ENCODE data around the gene XIAP.

Gene XIAP

DNA sequence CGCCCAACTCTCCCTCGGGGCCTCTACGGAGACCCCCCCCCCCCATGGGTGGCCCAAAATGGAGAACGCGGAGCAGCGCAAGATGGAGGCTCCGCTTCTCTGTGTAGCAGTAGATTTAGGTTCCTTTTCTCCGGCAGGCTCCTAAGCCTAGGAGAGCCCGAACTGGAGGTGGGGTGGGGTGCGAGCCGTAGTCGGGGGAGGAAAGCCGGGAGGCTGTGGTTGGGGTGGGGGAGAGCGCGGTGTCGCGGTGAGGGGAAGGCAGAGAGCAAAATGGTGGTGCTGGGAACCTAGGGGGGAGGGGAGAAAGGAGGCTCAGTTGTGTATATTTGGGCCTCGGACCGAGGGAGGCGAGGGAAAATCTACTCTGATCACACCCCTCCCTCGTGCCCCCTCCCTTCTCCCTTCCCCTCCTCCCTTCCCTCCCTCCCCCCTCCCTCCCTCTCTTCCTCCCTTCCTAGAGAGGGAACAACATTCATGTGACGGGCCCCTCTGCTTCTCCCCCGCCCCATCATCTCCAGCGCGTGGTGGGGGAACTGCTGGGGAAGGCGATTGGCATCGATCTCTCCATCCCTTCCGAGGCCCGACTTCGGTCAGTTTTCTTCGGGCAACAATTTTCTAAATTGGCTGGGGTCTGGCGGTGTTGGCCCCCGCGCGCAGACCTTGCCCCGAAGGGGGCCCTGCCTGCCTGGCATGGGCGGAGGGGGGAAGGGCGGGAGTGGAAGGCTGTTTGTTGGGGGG is 101.6 kb downstream of the XIAP start, which contains the start of gene STAG2:
TSS of gene STAG2 (plus strand) at position 439 of the 738 bp plus-strand sequence. CDS start 60,922 bp downstream, outside the sequence.
- DNase-seq, result peak; percentile 35

DNA sequence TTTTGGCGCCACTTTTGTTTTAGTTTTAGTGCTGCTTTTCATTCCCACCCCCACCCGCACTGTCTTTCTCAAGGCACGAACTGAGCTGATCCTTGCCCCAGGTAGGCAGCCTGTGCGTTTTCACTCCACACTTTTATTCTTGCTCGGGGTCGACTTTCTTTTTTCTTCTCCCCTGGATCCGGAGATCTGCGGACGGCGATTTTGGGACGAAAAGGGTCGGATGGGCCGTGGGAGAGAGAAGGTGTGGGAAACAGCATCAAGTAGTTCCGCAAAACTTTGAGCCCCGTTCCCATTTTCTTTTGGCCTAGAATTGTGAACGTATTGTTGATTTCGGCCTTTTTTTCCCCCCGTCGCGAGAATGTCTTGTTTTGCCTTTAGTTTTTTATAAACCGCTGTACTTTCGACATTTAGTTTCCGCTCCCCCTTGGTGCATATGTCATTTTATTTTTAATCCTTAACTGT is 102.2 kb downstream of the XIAP start:
- no peak for DNase-seq

DNA sequence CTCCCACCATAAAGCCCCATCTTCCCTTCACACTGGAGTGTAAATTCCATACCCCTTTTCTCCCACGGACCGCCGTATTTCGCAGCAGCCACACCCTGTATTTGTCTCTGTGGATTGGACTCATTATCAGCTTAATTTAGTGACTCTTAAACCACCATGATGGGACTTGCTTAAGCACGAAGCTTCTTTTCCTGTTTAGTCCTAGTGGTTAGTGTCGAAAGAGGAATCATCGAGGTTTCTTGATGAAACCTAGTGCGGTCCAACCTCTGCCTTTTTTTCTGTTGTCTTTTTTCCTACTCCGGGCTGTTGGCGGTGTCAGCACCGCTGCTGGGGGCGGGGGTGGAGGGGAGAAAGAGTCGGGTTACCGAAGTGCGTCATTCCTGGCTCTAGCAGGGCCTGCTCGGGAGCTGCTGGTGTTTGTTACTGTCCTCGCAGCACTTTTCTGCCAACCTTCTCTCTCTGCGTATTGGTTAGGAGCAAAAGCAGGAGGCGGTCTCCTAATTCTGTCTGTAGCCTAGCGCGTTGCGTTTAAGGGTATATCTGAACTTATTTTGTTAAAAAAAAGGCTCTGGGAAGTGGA is 103.0 kb downstream of the XIAP start:
- peak; percentile 80 for DNase-seq
